GM23338 (cell line): ENCODE data around the gene RRBP1. TPM values are rescaled to one million over a fixed set of nuclear protein-coding genes. Genes with fewer than 3 reads are reported as not detected.

ENCODE experiments used
- ATAC-seq: fragments of 200-7000 bp; cut with Tn5 transposase; 3 replicates; pipeline ENCODE4 v1.9.1; 2020
- DNase-seq: peaks from one replicate; pipeline ENCODE4 v3.0.0-alpha.2; 2015; ENCODE audit warnings: low spot score
- H2AFZ ChIP-seq: fragments of 200-600 bp; sonication (generic); 2 replicates; pipeline ENCODE4 v1.8.0; 2016; ENCODE audit warnings: antibody characterized with exemption, mild to moderate bottlenecking, moderate library complexity
- H3F3A ChIP-seq: fragments of 200-600 bp; sonication (generic); replicated peaks from 2 replicates; pipeline ENCODE4 v1.8.0; 2017; ENCODE audit warnings: antibody characterized with exemption, mixed run types, low read depth
- H3K27ac ChIP-seq: fragments of 200-600 bp; sonication (generic); 2 replicates; pipeline ENCODE4 v1.6.1; 2016; ENCODE audit warnings: low read depth
- H3K27me3 ChIP-seq: fragments of 200-600 bp; sonication (generic); 2 replicates; pipeline ENCODE4 v1.8.0; 2016; ENCODE audit warnings: mild to moderate bottlenecking, mixed run types, moderate library complexity; ENCODE audit not compliant: insufficient read depth
- H3K36me3 ChIP-seq: fragments of 200-600 bp; sonication (generic); 2 replicates; pipeline ENCODE4 v1.8.0; 2016; ENCODE audit warnings: mild to moderate bottlenecking; ENCODE audit not compliant: insufficient read depth
- H3K4me1 ChIP-seq: fragments of 200-600 bp; sonication (generic); 2 replicates; pipeline ENCODE4 v1.8.0; 2016; ENCODE audit warnings: mild to moderate bottlenecking, moderate library complexity; ENCODE audit not compliant: insufficient read depth
- H3K4me2 ChIP-seq: fragments of 200-600 bp; sonication (generic); 2 replicates; pipeline ENCODE4 v1.7.1; 2017; ENCODE audit warnings: mixed run types
- H3K4me3 ChIP-seq: fragments of 200-600 bp; sonication (generic); 2 replicates; pipeline ENCODE4 v1.6.1; 2016; ENCODE audit warnings: mixed run types
- H3K79me2 ChIP-seq: fragments of 200-600 bp; sonication (generic); replicated peaks from 2 replicates; pipeline ENCODE4 v1.8.0; 2017; ENCODE audit warnings: mild to moderate bottlenecking; ENCODE audit not compliant: insufficient read depth
- H3K9me2 ChIP-seq: fragments of 200-600 bp; sonication (generic); 2 replicates; pipeline ENCODE4 v1.8.0; 2017; ENCODE audit not compliant: insufficient read depth
- H4K20me1 ChIP-seq: fragments of 200-600 bp; sonication (generic); replicated peaks from 2 replicates; pipeline ENCODE4 v1.8.0; 2017; ENCODE audit warnings: mild to moderate bottlenecking; ENCODE audit not compliant: insufficient read depth
- H3K27ac Mint-ChIP-seq: 2 replicates; pipeline ENCODE4 v1.8.0; 2020; ENCODE audit warnings: inconsistent platforms, mild to moderate bottlenecking, moderate library complexity, mixed read lengths
- H3K27me3 Mint-ChIP-seq: 3 replicates; pipeline ENCODE4 v1.8.0; 2022; ENCODE audit warnings: low read depth, mild to moderate bottlenecking, moderate library complexity, mixed read lengths, inconsistent platforms; ENCODE audit not compliant: insufficient read depth, poor library complexity
- H3K36me3 Mint-ChIP-seq: 3 replicates; pipeline ENCODE4 v1.8.0; 2021; ENCODE audit warnings: low read depth, mild to moderate bottlenecking, inconsistent platforms, moderate library complexity, mixed read lengths
- H3K4me1 Mint-ChIP-seq: 3 replicates; pipeline ENCODE4 v1.8.0; 2020; ENCODE audit warnings: mild to moderate bottlenecking, inconsistent platforms, mixed read lengths
- H3K4me3 Mint-ChIP-seq: 3 replicates; pipeline ENCODE4 v1.8.0; 2021; ENCODE audit warnings: moderate library complexity, mild to moderate bottlenecking, inconsistent platforms, mixed read lengths
- H3K9me3 Mint-ChIP-seq: 3 replicates; pipeline ENCODE4 v1.8.0; 2020; ENCODE audit warnings: moderate library complexity, mild to moderate bottlenecking, inconsistent platforms, mixed read lengths
- CREB1 ChIP-seq: fragments of 250-450 bp; sonication (Bioruptor Pico); IDR thresholded peaks from 2 replicates; pipeline ENCODE4 v1.5.0; 2020; ENCODE audit warnings: low read depth, mild to moderate bottlenecking, moderate library complexity
- ETS1 ChIP-seq: IDR thresholded peaks from 2 replicates; pipeline ENCODE4 v1.6.1; 2016; ENCODE audit warnings: antibody characterized with exemption
- EZH2phosphoT487 ChIP-seq: fragments of 200-600 bp; sonication (generic); IDR thresholded peaks from one replicate; pipeline ENCODE4 v1.8.1; 2018; ENCODE audit warnings: antibody characterized with exemption; ENCODE audit not compliant: unreplicated experiment
- REST ChIP-seq: IDR thresholded peaks from one replicate; pipeline ENCODE4 v1.6.1; 2018; ENCODE audit warnings: antibody characterized with exemption; ENCODE audit not compliant: unreplicated experiment
- STAT1 ChIP-seq: IDR thresholded peaks from one replicate; pipeline ENCODE4 v1.6.1; 2016; ENCODE audit warnings: antibody characterized with exemption; ENCODE audit not compliant: unreplicated experiment
- polyA plus RNA-seq: library from polyadenylated mRNA; unstranded; fragments of >200 nt; fragmentation: Nextera tagmentation; extraction: Ambion mirVana; gene quantifications from 2 replicates; pipeline ENCODE4 v1.2.1, GENCODE V29; 2016
- total RNA-seq: library from RNA; depleted of rRNA; stranded (reverse); fragments of >200 nt; shearing (Covaris generic); gene quantifications from 2 replicates; pipeline ENCODE4 v1.2.3, GENCODE V29; 2014

Gene RRBP1
- total and polyA plus RNA-seq, 2 experiments from 2014 or later: 105 to 113 TPM

- Mint-ChIP-seq H3K27ac (no peak overlapping the region), H3K9me3 (peaks cover 12% of the 10 kb centered on the region; the same call in 1 of the 3 replicates), H3K36me3 (peaks cover 8% of the 10 kb centered on the region), H3K27me3 (peaks cover 14% of the 10 kb centered on the region), H3K4me1 (peaks cover 20% of the 10 kb centered on the region), H3K4me3 (no peak overlapping the region)
- TF ChIP-seq EZH2phosphoT487: no peak
- no peak for TF ChIP-seq STAT1
- TF ChIP-seq ETS1: no peak
- no peak for TF ChIP-seq REST
- Histone ChIP-seq H3F3A (0 out of 2 replicates have a peak, but pooled peaks cover 4% of the 10 kb centered on the region), H3K4me3 (no peak overlapping the region), H3K36me3 (no peaks in the 10 kb centered on the region), H3K79me2 (peaks cover 16% of the 10 kb centered on the region), H2AFZ (no peak overlapping the region), H3K4me2 (no peak overlapping the region), H3K27me3 (no peaks in the 10 kb centered on the region), H4K20me1 (peaks cover 13% of the 10 kb centered on the region), H3K9me2 (no peaks in the 10 kb centered on the region), H3K4me1 (peaks cover 18% of the 10 kb centered on the region), H3K27ac (no peak overlapping the region)
- ATAC-seq (no peak), DNase-seq (no peak)
Measured at GRCh38 chr20:17684077-17684888, 2.2 kb upstream of the RRBP1 start.

- H3K36me3 Mint-ChIP-seq: peaks cover 14% of the 10 kb centered on the region
- Histone ChIP-seq H3K4me1 (peaks cover 24% of the 10 kb centered on the region), H3K4me2 (peak overlapping the region; percentile 76), H3K27me3 (no peaks in the 10 kb centered on the region), H3K79me2 (peaks cover 24% of the 10 kb centered on the region), H4K20me1 (peaks cover 21% of the 10 kb centered on the region), H3F3A (0 out of 2 replicates have a peak, but pooled peaks cover 4% of the 10 kb centered on the region), H3K27ac (no peak overlapping the region), H2AFZ (0 out of 2 replicates have a peak overlapping the region, but pooled peaks have one; percentile 57), H3K36me3 (no peaks in the 10 kb centered on the region), H3K4me3 (peak overlapping the region; percentile 55), H3K9me2 (no peaks in the 10 kb centered on the region)
- H3K27me3 Mint-ChIP-seq: peaks cover 14% of the 10 kb centered on the region
- H3K4me3 Mint-ChIP-seq: peak overlapping the region; percentile 82
- peaks cover 12% of the 10 kb centered on the region; the same call in 1 of the 3 replicates for H3K9me3 Mint-ChIP-seq
- no peak overlapping the region for H3K27ac Mint-ChIP-seq
- H3K4me1 Mint-ChIP-seq: peaks cover 27% of the 10 kb centered on the region
- no peak for TF ChIP-seq CREB1 (CRISPR knock-in tag)
- TF ChIP-seq EZH2phosphoT487: no peak
- no peak for TF ChIP-seq REST
- TF ChIP-seq STAT1: no peak
- DNase-seq: no peak
- no peak for ATAC-seq
Measured at GRCh38 chr20:17683218-17684076, 1.4 kb upstream of the RRBP1 start.
